GM10248 (cell line): ENCODE data around the gene CHST15.

ENCODE experiments used
- CTCF ChIA-PET: fragments of 300-600 bp; sonication (Branson Sonifier 250); formaldehyde crosslinking; extraction: SDS; loops from one replicate; lab custom pipeline; 2021; ENCODE audit warnings: antibody characterized with exemption; lab: Yijun Ruan, JAX
- POLR2A ChIA-PET: fragments of 350-650 bp; sonication (Branson Sonifier 250); formaldehyde crosslinking; extraction: SDS; loops from one replicate; lab custom pipeline; 2020; ENCODE audit warnings: antibody characterized with exemption; lab: Yijun Ruan, JAX
- DNase-seq: peaks from one replicate; pipeline ENCODE4 v3.0.0; 2012; ENCODE audit errors: extremely low spot score
- TF ChIP-seq, protein P1 (sequence below): IDR thresholded peaks from 2 replicates; pipeline ENCODE4 v1.5.1; 2012; ENCODE audit warnings: mild to moderate bottlenecking, low read depth; ENCODE audit errors: extremely low read depth, missing control alignments, control extremely low read depth

Gene CHST15

DNA sequence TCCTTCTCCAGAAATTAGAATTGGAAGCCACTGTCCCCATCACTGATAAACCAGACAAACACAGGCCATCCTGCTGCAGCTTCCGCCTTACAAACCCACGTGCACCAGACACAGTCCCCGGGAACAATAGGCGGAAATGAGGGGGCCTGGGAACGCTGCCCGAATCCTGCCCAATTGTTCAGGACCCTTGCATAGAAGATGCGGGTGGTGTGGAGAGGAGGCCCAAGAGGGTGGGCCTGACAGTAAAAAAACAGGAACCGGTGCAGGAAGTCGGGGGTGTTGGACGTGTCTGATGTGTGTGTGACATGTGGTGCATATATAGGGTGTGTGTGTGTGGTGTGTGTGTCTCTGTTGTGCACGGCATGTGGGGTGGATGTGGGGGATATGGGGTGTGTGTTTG lies 26.5 kb upstream of the CHST15 start:
- DNase-seq, result no peak
- ChIA-PET POLR2A (no interaction called here), CTCF (no interaction called here)
- TF ChIP-seq, protein P1, sequence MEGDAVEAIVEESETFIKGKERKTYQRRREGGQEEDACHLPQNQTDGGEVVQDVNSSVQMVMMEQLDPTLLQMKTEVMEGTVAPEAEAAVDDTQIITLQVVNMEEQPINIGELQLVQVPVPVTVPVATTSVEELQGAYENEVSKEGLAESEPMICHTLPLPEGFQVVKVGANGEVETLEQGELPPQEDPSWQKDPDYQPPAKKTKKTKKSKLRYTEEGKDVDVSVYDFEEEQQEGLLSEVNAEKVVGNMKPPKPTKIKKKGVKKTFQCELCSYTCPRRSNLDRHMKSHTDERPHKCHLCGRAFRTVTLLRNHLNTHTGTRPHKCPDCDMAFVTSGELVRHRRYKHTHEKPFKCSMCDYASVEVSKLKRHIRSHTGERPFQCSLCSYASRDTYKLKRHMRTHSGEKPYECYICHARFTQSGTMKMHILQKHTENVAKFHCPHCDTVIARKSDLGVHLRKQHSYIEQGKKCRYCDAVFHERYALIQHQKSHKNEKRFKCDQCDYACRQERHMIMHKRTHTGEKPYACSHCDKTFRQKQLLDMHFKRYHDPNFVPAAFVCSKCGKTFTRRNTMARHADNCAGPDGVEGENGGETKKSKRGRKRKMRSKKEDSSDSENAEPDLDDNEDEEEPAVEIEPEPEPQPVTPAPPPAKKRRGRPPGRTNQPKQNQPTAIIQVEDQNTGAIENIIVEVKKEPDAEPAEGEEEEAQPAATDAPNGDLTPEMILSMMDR, result no peak

DNA sequence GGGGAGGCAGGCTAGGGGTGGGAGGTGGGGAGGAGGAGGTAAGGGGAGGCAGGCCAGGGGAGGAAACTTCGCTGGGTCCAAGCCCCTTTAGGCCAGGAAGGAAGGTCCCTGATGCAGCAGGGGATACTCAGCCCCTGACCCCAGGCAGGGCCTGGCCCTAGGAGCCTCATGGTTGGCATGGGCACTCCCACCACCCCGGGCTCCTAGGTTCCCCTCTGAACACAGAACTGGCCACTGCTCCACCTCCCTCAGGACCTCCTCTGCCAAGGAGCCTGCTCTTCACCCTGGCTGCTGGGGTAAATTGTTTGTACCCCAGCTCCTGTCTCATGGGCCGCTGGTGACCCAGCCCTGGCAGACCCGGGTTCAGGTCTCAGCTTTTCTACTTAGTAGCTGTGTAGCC lies 25.8 kb upstream of the CHST15 start:
- ChIA-PET POLR2A (no interaction called here), CTCF (interaction anchor here (0.6 to 1.4 kb wide), 2 partner anchors 8 to 11 kb away, joined by 3 read pairs; no protein-coding TSS in a partner anchor)
- TF ChIP-seq, protein P1, result no peak
- no peak for DNase-seq

- POLR2A ChIA-PET, result no interaction called here
- no peak for DNase-seq
- TF ChIP-seq, protein P1, result no peak
- CTCF ChIA-PET, result interaction anchor here (0.9 to 1.4 kb wide), 2 partner anchors 9 to 22 kb away, joined by 3 read pairs; no protein-coding TSS in a partner anchor
These were observed 24.4 kb upstream of the CHST15 start for GRCh38 chr10:124117833-124118232.

DNA sequence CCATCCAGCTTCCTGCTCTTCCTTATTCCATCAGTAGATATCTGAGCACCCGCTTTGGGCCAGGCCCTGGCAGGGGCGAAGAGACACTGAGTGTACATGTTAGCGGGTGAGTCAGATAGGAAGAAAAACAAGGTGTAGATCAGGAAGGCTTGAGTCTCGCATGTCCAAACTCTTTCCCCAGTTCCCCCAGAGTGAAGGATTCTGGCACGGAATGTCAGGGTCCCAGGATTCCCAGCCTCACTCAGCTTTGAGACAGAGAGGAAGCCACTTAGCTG lies 24.1 kb upstream of the CHST15 start:
- no peak for DNase-seq
- ChIA-PET POLR2A (no interaction called here), CTCF (interaction anchor here (0.9 kb wide), 1 partner anchor 22 kb away, joined by 3 read pairs; no protein-coding TSS in a partner anchor)
- TF ChIP-seq, protein P1, result no peak

- ChIA-PET POLR2A (no interaction called here), CTCF (interaction anchor here (0.9 kb wide), 1 partner anchor 23 kb away, joined by 3 read pairs; no protein-coding TSS in a partner anchor)
- TF ChIP-seq, protein P1, result no peak
- DNase-seq, result no peak
These were observed 23.5 kb upstream of the CHST15 start for GRCh38 chr10:124116771-124117510.

DNA sequence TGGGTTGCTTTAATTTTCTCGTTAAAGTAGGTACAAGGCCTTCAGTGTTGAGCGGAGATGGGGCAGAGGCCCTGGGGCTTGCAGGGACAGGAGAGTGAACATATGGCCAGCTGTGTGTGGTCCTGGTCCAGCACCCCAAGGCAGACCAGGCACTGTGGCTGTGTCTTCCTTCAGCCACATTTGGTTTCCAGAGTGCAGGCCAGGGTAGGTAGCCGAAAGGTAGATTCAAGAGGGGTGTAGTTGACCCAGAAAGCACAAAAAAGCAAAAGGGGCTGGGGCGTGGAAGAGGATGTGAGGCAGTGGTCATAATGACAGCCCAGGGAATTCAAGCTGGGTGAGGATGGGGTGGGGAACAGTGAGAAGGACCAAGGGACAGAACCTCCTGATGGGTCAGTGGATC lies 21.3 kb upstream of the CHST15 start:
- CTCF ChIA-PET, result no interaction called here
- TF ChIP-seq, protein P1, result no peak
- no peak for DNase-seq

More for the DNA sequence above, 21.3 kb upstream of the CHST15 start:
- POLR2A ChIA-PET, result no interaction called here
